Smooth muscle cell (in vitro differentiated cells): Measurements from ENCODE around the gene ZDHHC20. TPM values are rescaled to one million over a fixed set of nuclear protein-coding genes. Genes with fewer than 3 reads are reported as not detected.

ENCODE experiments used
- DNase-seq: peaks from one replicate; lab custom pipeline; 2025; ENCODE audit not compliant: unreplicated experiment; lab: John Stamatoyannopoulos, UW
- H2AFZ ChIP-seq: fragments of 200-600 bp; sonication (generic); 2 replicates; pipeline ENCODE4 v1.6.0; 2016; ENCODE audit warnings: antibody characterized with exemption, low read depth, mild to moderate bottlenecking
- H3F3A ChIP-seq: fragments of 200-600 bp; sonication (generic); 2 replicates; pipeline ENCODE4 v1.6.0; 2017; ENCODE audit warnings: antibody characterized with exemption, low read depth
- H3K27ac ChIP-seq: fragments of 200-600 bp; sonication (generic); 2 replicates; pipeline ENCODE4 v1.5.1; 2016; ENCODE audit warnings: low read depth, mild to moderate bottlenecking
- H3K27me3 ChIP-seq: fragments of 200-600 bp; sonication (generic); 2 replicates; pipeline ENCODE4 v1.6.1; 2016; ENCODE audit warnings: low read depth, mild to moderate bottlenecking
- H3K36me3 ChIP-seq: fragments of 200-600 bp; sonication (generic); 2 replicates; pipeline ENCODE4 v1.5.1; 2016; ENCODE audit warnings: low read depth
- H3K4me1 ChIP-seq: fragments of 200-600 bp; sonication (generic); 2 replicates; pipeline ENCODE4 v1.5.1; 2016; ENCODE audit warnings: low read depth
- H3K4me2 ChIP-seq: fragments of 200-600 bp; sonication (generic); 2 replicates; pipeline ENCODE4 v1.6.0; 2016; ENCODE audit warnings: mild to moderate bottlenecking
- H3K4me3 ChIP-seq: fragments of 200-600 bp; sonication (generic); 2 replicates; pipeline ENCODE4 v1.5.1; 2016; ENCODE audit warnings: mild to moderate bottlenecking
- H3K79me2 ChIP-seq: fragments of 200-600 bp; sonication (generic); 2 replicates; pipeline ENCODE4 v1.6.0; 2016; ENCODE audit warnings: low read depth, mild to moderate bottlenecking
- H3K9ac ChIP-seq: fragments of 200-600 bp; sonication (generic); 2 replicates; pipeline ENCODE4 v1.6.0; 2016; ENCODE audit warnings: low read depth
- H3K9me3 ChIP-seq: fragments of 200-600 bp; sonication (generic); replicated peaks from 2 replicates; pipeline ENCODE4 v1.5.1; 2016; ENCODE audit warnings: low read depth
- H4K20me1 ChIP-seq: fragments of 200-600 bp; sonication (generic); 2 replicates; pipeline ENCODE4 v1.6.0; 2016; ENCODE audit warnings: low read depth
- CTCF ChIP-seq: fragments of 200-600 bp; sonication (generic); IDR thresholded peaks from 2 replicates; pipeline ENCODE4 v1.5.1; 2017; ENCODE audit warnings: borderline replicate concordance, mild to moderate bottlenecking, antibody characterized with exemption; ENCODE audit not compliant: insufficient read depth, poor library complexity, severe bottlenecking
- WGBS: methylation state at CpG from one replicate; pipeline ENCODE4 v1.1.7; 2016; ENCODE audit warnings: low lambda C conversion rate; 5-methylcytosine and 5-hydroxymethylcytosine counted together
- polyA plus RNA-seq: library from polyadenylated mRNA; unstranded; fragments of >200 nt; fragmentation: Nextera tagmentation; extraction: Ambion mirVana; gene quantifications from 2 replicates; pipeline ENCODE4 v1.2.1, GENCODE V29; 2016
- total RNA-seq: library from RNA; depleted of rRNA; stranded (reverse); fragments of >200 nt; gene quantifications from 2 replicates; pipeline ENCODE4 v1.2.3, GENCODE V29; 2014

ZDHHC20 gene
- total and polyA plus RNA-seq, 2 experiments from 2014 or later, result 24.2 to 198 TPM

- no peaks in the 10 kb centered on the region for H3K9me3 ChIP-seq
- H3K27ac ChIP-seq, result no peak overlapping the region
- no peaks in the 10 kb centered on the region for H3K4me1 ChIP-seq
- no peaks in the 10 kb centered on the region for H4K20me1 ChIP-seq
- no peaks in the 10 kb centered on the region for H3K79me2 ChIP-seq
- no peak overlapping the region for H2AFZ ChIP-seq
- TF ChIP-seq CTCF, result no peak
- DNase-seq, result no peak
- H3K4me3 ChIP-seq, result no peak overlapping the region
- 78% methylated on average over 3 of the region's 3 CpGs for WGBS
- H3K36me3 ChIP-seq, result no peaks in the 10 kb centered on the region
- no peaks in the 10 kb centered on the region for H3K27me3 ChIP-seq
- no peak overlapping the region for H3K4me2 ChIP-seq
- no peaks in the 10 kb centered on the region for H3F3A ChIP-seq
- H3K9ac ChIP-seq, result no peak overlapping the region
Observed at GRCh38 chr13:21355304-21355703, 103.8 kb downstream of the ZDHHC20 start.

DNA sequence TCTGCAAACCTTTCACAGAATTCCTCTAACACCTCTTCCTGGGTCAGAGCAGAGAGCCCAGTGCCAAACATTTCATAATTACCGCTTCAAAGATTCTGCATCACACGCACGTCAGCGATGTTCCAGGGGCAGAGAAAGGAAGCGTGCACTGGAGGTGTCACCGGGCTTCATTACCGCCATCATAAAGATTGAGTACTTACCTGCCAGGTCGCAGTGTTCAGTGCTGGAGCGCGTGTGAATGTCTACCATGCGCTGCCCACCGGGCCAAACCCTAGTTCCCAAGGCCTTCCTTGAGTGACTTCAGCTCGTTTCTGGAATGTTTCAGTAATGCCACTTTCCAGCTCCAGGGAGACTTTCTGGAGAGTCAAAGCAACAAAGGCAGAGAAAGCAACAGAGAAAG lies 104.4 kb downstream of the ZDHHC20 start:
- Histone ChIP-seq H3K4me2 (no peak overlapping the region), H3K36me3 (no peaks in the 10 kb centered on the region), H3K27ac (no peak overlapping the region), H3K9me3 (no peaks in the 10 kb centered on the region), H3K27me3 (no peaks in the 10 kb centered on the region), H3K4me3 (no peak overlapping the region), H2AFZ (no peak overlapping the region), H3K9ac (no peak overlapping the region), H3K79me2 (no peaks in the 10 kb centered on the region), H3F3A (no peaks in the 10 kb centered on the region), H3K4me1 (no peaks in the 10 kb centered on the region), H4K20me1 (no peaks in the 10 kb centered on the region)
- no peak for TF ChIP-seq CTCF
- DNase-seq, result no peak
- WGBS, result 96% methylated on average over 13 of the region's 13 CpGs

GRCh38 chr13:21348488-21349120 lies 110.5 kb downstream of the ZDHHC20 start:
- no peak overlapping the region for H3K9ac ChIP-seq
- no peak for TF ChIP-seq CTCF
- H2AFZ ChIP-seq, result no peak overlapping the region

GRCh38 chr13:21347753-21348318 lies 111.3 kb downstream of the ZDHHC20 start:
- Histone ChIP-seq H3K9me3 (no peaks in the 10 kb centered on the region), H2AFZ (no peak overlapping the region), H4K20me1 (no peaks in the 10 kb centered on the region), H3K4me3 (no peak overlapping the region), H3K9ac (no peak overlapping the region), H3K79me2 (no peaks in the 10 kb centered on the region), H3K36me3 (no peaks in the 10 kb centered on the region), H3K27ac (no peak overlapping the region), H3K4me1 (no peaks in the 10 kb centered on the region), H3K4me2 (no peak overlapping the region), H3K27me3 (no peaks in the 10 kb centered on the region), H3F3A (no peaks in the 10 kb centered on the region)
- no peak for DNase-seq
- TF ChIP-seq CTCF, result no peak
- 93% methylated on average over 10 of the region's 10 CpGs for WGBS

More at GRCh38 chr13:21348488-21349120, 110.5 kb downstream of the ZDHHC20 start:
- no peak overlapping the region for H3K4me2 ChIP-seq
- no peaks in the 10 kb centered on the region for H3F3A ChIP-seq
- no peaks in the 10 kb centered on the region for H4K20me1 ChIP-seq
- no peaks in the 10 kb centered on the region for H3K4me1 ChIP-seq
- no peaks in the 10 kb centered on the region for H3K36me3 ChIP-seq
- no peak for DNase-seq
- no peak overlapping the region for H3K4me3 ChIP-seq
- H3K79me2 ChIP-seq, result no peaks in the 10 kb centered on the region
- H3K27me3 ChIP-seq, result no peaks in the 10 kb centered on the region
- H3K9me3 ChIP-seq, result no peaks in the 10 kb centered on the region
- 89% methylated on average over 6 of the region's 6 CpGs for WGBS
- H3K27ac ChIP-seq, result no peak overlapping the region
